Bronchial smooth muscle cell (primary cell): ENCODE measurements around the gene CERCAM. TPM values are rescaled to one million over a fixed set of nuclear protein-coding genes. Genes with fewer than 3 reads are reported as not detected.

ENCODE experiments used
- total RNA-seq: library from RNA; depleted of rRNA; stranded (reverse); fragments of >200 nt; gene quantifications from 2 replicates; pipeline ENCODE4 v1.2.1, GENCODE V29; 2014

CERCAM gene
- 85.4 and 95.0 TPM in 2 replicates for total RNA-seq

GRCh38 chr9:128420651-128421481 is at the start of gene CERCAM:
Gene CERCAM (plus strand): TSS chr9:128420857. CDS start chr9:128420878, 21 bp downstream.

GRCh38 chr9:128455849-128456612 is 35.4 kb downstream of the CERCAM start, which contains the start of gene ODF2:
Gene ODF2 (plus strand): TSS chr9:128456006. CDS start chr9:128456092, 86 bp downstream.

Other genes starting within 250 kb of the CERCAM start
- 22.5 and 36.4 TPM in 2 replicates for gene CIZ1, start 229.3 kb upstream of the CERCAM start, total RNA-seq
- gene DNM1, start 217.5 kb upstream of the CERCAM start, total RNA-seq, result 63.7 and 82.3 TPM in 2 replicates
- 110 and 123 TPM in 2 replicates for gene GOLGA2, start 144.8 kb upstream of the CERCAM start, total RNA-seq
- gene SWI5, start 144.6 kb upstream of the CERCAM start, total RNA-seq, result 41.1 and 50.3 TPM in 2 replicates
- 12.2 and 19.2 TPM in 2 replicates for gene TRUB2, start 98.4 kb upstream of the CERCAM start, total RNA-seq
- 13.7 and 14.5 TPM in 2 replicates for gene COQ4, start 98.0 kb upstream of the CERCAM start, total RNA-seq
- gene SLC27A4, start 80.3 kb upstream of the CERCAM start, total RNA-seq, result 7.7 and 9.3 TPM in 2 replicates
- 24.7 and 30.2 TPM in 2 replicates for gene URM1, start 49.5 kb upstream of the CERCAM start, total RNA-seq
- gene ODF2, start 35.1 kb downstream of the CERCAM start, total RNA-seq, result 21.4 and 21.6 TPM in 2 replicates
- 17.5 and 19.4 TPM in 2 replicates for gene GLE1, start 83.9 kb downstream of the CERCAM start, total RNA-seq
- gene SPTAN1, start 131.7 kb downstream of the CERCAM start, total RNA-seq, result 362 and 422 TPM in 2 replicates
- 27.0 and 31.7 TPM in 2 replicates for gene DYNC2I2, start 236.0 kb downstream of the CERCAM start, total RNA-seq